HCT116 (cell line): ENCODE measurements around the gene NRN1. TPM values are rescaled to one million over a fixed set of nuclear protein-coding genes. Genes with fewer than 3 reads are reported as not detected.
"Not testable (repeated sequence)": the region's sequence is repeated elsewhere in the genome, so short reads cannot be mapped to it uniquely, and the experiment has no call there.

ENCODE experiments used
- ATAC-seq: fragments of 200-7000 bp; cut with Tn5 transposase; 2 replicates; pipeline ENCODE4 v1.9.1; 2020; ENCODE audit warnings: mild to moderate bottlenecking, moderate library complexity
- BruUV-seq: library from RNA; stranded (reverse); fragments of 400-500 nt; replicated peaks from 2 replicates; lab custom pipeline; 2021; lab: Mats Ljungman, UMichigan
- CTCF ChIA-PET: fragments of 300-600 bp; sonication (Branson Sonifier 250); formaldehyde crosslinking; loops from one replicate; lab custom pipeline; 2021; ENCODE audit warnings: antibody characterized with exemption; lab: Charles Lee
- POLR2A ChIA-PET: fragments of 300-600, 350-600 bp; sonication (Branson Sonifier 250); formaldehyde crosslinking; loops from one replicate; lab custom pipeline; 2021; ENCODE audit warnings: antibody characterized with exemption; lab: Charles Lee
- RAD21 ChIA-PET, 2 experiments: fragments of 300-600 bp; sonication (Branson Sonifier 250); formaldehyde crosslinking; loops; one replicate each; lab custom pipeline; 2023; ENCODE audit warnings: low total read pairs in 2 of 2; ENCODE audit not compliant: uncharacterized antibody in 2 of 2, unreplicated experiment in 2 of 2, low non-redundant PET in 1 of 2; lab: Charles Lee
- DNase-seq: peaks from one replicate; pipeline ENCODE4 v3.0.0-alpha.2; 2010; ENCODE audit warnings: low read depth, low spot score
- H2AFZ ChIP-seq: fragments of 200-600 bp; shearing (Covaris generic), sonication (generic); 2 replicates; pipeline ENCODE4 v1.6.1; 2017; ENCODE audit warnings: low read depth, mixed run types, mixed read lengths, antibody characterized with exemption, low read length; ENCODE audit not compliant: poor library complexity, severe bottlenecking
- H3K27ac ChIP-seq: 2 replicates; pipeline ENCODE4 v1.5.1; 2012; ENCODE audit warnings: low read depth, low read length
- H3K27me3 ChIP-seq: fragments of 200-600 bp; sonication (generic); 2 replicates; pipeline ENCODE4 v1.6.1; 2016; ENCODE audit warnings: mixed run types, low read length, mixed read lengths; ENCODE audit not compliant: insufficient read depth
- H3K36me3 ChIP-seq, 2 experiments: fragments of 200-500 bp in 1 of 2; fragments of 200-600 bp in 1 of 2; sonication (Bioruptor generic) in 1 of 2; sonication (generic) in 1 of 2; 2 replicates each; pipeline versions ENCODE4 v1.5.1 to v1.6.1; 2014 to 2016; ENCODE audit warnings: low read length in 2 of 2, inconsistent platforms in 1 of 2, mixed read lengths in 1 of 2, mixed run types in 1 of 2; ENCODE audit not compliant: insufficient read depth in 2 of 2, control insufficient read depth in 1 of 2
- H3K4me1 ChIP-seq, 2 experiments: fragments of 200-600 bp in 1 of 2; sonication (generic) in 1 of 2; 2 replicates each; pipeline versions ENCODE4 v1.5.1 to v1.6.1; 2012 to 2017; ENCODE audit warnings: low read length in 2 of 2, inconsistent platforms in 1 of 2, mild to moderate bottlenecking in 1 of 2, mixed read lengths in 1 of 2, mixed run types in 1 of 2, moderate library complexity in 1 of 2; ENCODE audit not compliant: insufficient read depth in 2 of 2, control insufficient read depth in 1 of 2
- H3K4me2 ChIP-seq: fragments of 200-600 bp; sonication (generic); 2 replicates; pipeline ENCODE4 v1.6.1; 2017; ENCODE audit warnings: mixed run types, low read length, mixed read lengths
- H3K4me3 ChIP-seq, 2 experiments: fragments of 200-600 bp in 1 of 2; sonication (generic) in 1 of 2; replicated peaks in 1 of 2; 2 replicates each; pipeline ENCODE4 v1.5.1; 2011 to 2016; ENCODE audit warnings: low read length in 2 of 2, control low read depth in 1 of 2, low read depth in 1 of 2, mild to moderate bottlenecking in 1 of 2, mixed read lengths in 1 of 2, mixed run types in 1 of 2
- H3K79me2 ChIP-seq: fragments of 200-600 bp; sonication (generic); 2 replicates; pipeline ENCODE4 v1.6.1; 2017; ENCODE audit warnings: mild to moderate bottlenecking, mixed run types, low read length, moderate library complexity, mixed read lengths; ENCODE audit not compliant: insufficient read depth
- H3K9ac ChIP-seq: fragments of 200-600 bp; sonication (generic); 2 replicates; pipeline ENCODE4 v1.6.1; 2016; ENCODE audit warnings: low read length, mixed read lengths
- H3K9me2 ChIP-seq: fragments of 200-600 bp; sonication (generic), shearing (Covaris generic); 2 replicates; pipeline ENCODE4 v1.6.1; 2017; ENCODE audit warnings: mixed run types, mild to moderate bottlenecking, moderate library complexity; ENCODE audit not compliant: insufficient read depth
- H3K9me3 ChIP-seq, 2 experiments: fragments of 200-500 bp in 1 of 2; fragments of 200-600 bp in 1 of 2; sonication (Bioruptor generic) in 1 of 2; sonication (generic) in 1 of 2; 2 replicates each; pipeline ENCODE4 v1.6.1; 2014 to 2017; ENCODE audit warnings: low read length in 2 of 2, mixed read lengths in 2 of 2, inconsistent platforms in 1 of 2, low read depth in 1 of 2, mild to moderate bottlenecking in 1 of 2, mixed run types in 1 of 2, moderate library complexity in 1 of 2; ENCODE audit not compliant: control insufficient read depth in 1 of 2, insufficient read depth in 1 of 2
- H4K20me1 ChIP-seq: fragments of 200-600 bp; sonication (generic), shearing (Covaris generic); 2 replicates; pipeline ENCODE4 v1.6.1; 2017; ENCODE audit warnings: mixed run types, mild to moderate bottlenecking, moderate library complexity; ENCODE audit not compliant: insufficient read depth
- EGR1 ChIP-seq: IDR thresholded peaks from 2 replicates; pipeline ENCODE4 v1.6.1; 2012; ENCODE audit warnings: low read depth
- EZH2 ChIP-seq: fragments of 200-600 bp; sonication (generic); IDR thresholded peaks from 2 replicates; pipeline ENCODE4 v1.6.1; 2017; ENCODE audit warnings: antibody characterized with exemption, mixed run types
- FOSL1 ChIP-seq: IDR thresholded peaks from 2 replicates; pipeline ENCODE4 v1.6.1; 2012; ENCODE audit warnings: low read depth
- MAX ChIP-seq: IDR thresholded peaks from 2 replicates; pipeline ENCODE4 v1.6.1; 2012
- POLR2AphosphoS5 ChIP-seq: IDR thresholded peaks from 2 replicates; pipeline ENCODE4 v1.6.1; 2011; ENCODE audit warnings: mild to moderate bottlenecking, low read depth, low read length, moderate library complexity
- RAD21 ChIP-seq: IDR thresholded peaks from 2 replicates; pipeline ENCODE4 v1.6.1; 2012; ENCODE audit warnings: low read depth, mild to moderate bottlenecking
- REST ChIP-seq: IDR thresholded peaks from 2 replicates; pipeline ENCODE4 v1.6.1; 2012; ENCODE audit warnings: low read depth
- TCF7L2 ChIP-seq: IDR thresholded peaks from 2 replicates; pipeline ENCODE4 v1.7.0; 2011; ENCODE audit warnings: borderline replicate concordance, inconsistent platforms; ENCODE audit not compliant: insufficient read depth, insufficient read length; ENCODE audit errors: extremely low read depth
- ZNF274 ChIP-seq: fragments of 200-500 bp; sonication (Bioruptor generic); IDR thresholded peaks from 2 replicates; pipeline ENCODE4 v1.6.1; 2014; ENCODE audit warnings: mild to moderate bottlenecking, low read depth, low read length, inconsistent platforms
- intact Hi-C: fragments of 100-400 bp; cut with micrococcal nuclease; formaldehyde crosslinking; loops from 2 replicates; pipeline ENCODE4 v1.10.0; 2022
- total RNA-seq: library from RNA; stranded (reverse); gene quantifications from one replicate; pipeline ENCODE4 v1.2.1, GENCODE V29; 2021; ENCODE audit not compliant: unreplicated experiment

NRN1 gene
- total RNA-seq, 1 experiment from 2014 or later, result not detected

GRCh38 chr6:6024220-6024619 is 17.5 kb upstream of the NRN1 start:
- POLR2A ChIA-PET, result no interaction called here
- intact Hi-C loops, result no loop called here
- RAD21 ChIA-PET, result no interaction called here

GRCh38 chr6:6022841-6023240 is 16.1 kb upstream of the NRN1 start:
- H3K9ac ChIP-seq, RAD21 ChIA-PET, BruUV-seq, intact Hi-C loops, H3K27ac ChIP-seq, H2AFZ ChIP-seq, ATAC-seq, H3K36me3 ChIP-seq, H3K9me3 ChIP-seq, H3K4me2 ChIP-seq, H3K4me3 ChIP-seq, CTCF ChIA-PET, H3K4me1 ChIP-seq, H4K20me1 ChIP-seq, POLR2A ChIA-PET, DNase-seq, H3K9me2 ChIP-seq, H3K79me2 ChIP-seq: not testable (repeated sequence)
- peaks cover 59% of the 10 kb centered on the region for H3K27me3 ChIP-seq

More at GRCh38 chr6:6024220-6024619, 17.5 kb upstream of the NRN1 start:
- H3K4me2 ChIP-seq, result no peak overlapping the region
- H3K9me2 ChIP-seq, result no peaks in the 10 kb centered on the region; the same call in 1 of the 2 replicates
- TF ChIP-seq RAD21, result no peak
- TF ChIP-seq EZH2, result no peak
- TF ChIP-seq FOSL1, result no peak
- TF ChIP-seq TCF7L2, result no peak
- TF ChIP-seq REST, result no peak
- TF ChIP-seq POLR2AphosphoS5, result no peak
- no peak for TF ChIP-seq EGR1
- TF ChIP-seq MAX, result no peak
- no peak for TF ChIP-seq ZNF274
- H3K27me3 ChIP-seq, result peaks cover 46% of the 10 kb centered on the region
- no peak for ATAC-seq
- no peak overlapping the region for H3K4me3 ChIP-seq
- no peak overlapping the region for H3K9ac ChIP-seq
- no peak overlapping the region for H3K27ac ChIP-seq
- no peaks in the 10 kb centered on the region for H3K4me1 ChIP-seq
- no peaks in the 10 kb centered on the region for H3K9me3 ChIP-seq
- CTCF ChIA-PET, result no interaction called here
- no TSS peak for BruUV-seq
- H3K79me2 ChIP-seq, result no peaks in the 10 kb centered on the region
- no peak overlapping the region for H2AFZ ChIP-seq
- no peaks in the 10 kb centered on the region for H4K20me1 ChIP-seq
- no peaks in the 10 kb centered on the region for H3K36me3 ChIP-seq
- no peak for DNase-seq
